Measurements from ENCODE around the gene LAMA3. TPM values are rescaled to one million over a fixed set of nuclear protein-coding genes. Genes with fewer than 3 reads are reported as not detected.

The LAMA3 gene
- polyA plus RNA-seq, 1 donor from 2014 or later: 3.4 TPM

DNA sequence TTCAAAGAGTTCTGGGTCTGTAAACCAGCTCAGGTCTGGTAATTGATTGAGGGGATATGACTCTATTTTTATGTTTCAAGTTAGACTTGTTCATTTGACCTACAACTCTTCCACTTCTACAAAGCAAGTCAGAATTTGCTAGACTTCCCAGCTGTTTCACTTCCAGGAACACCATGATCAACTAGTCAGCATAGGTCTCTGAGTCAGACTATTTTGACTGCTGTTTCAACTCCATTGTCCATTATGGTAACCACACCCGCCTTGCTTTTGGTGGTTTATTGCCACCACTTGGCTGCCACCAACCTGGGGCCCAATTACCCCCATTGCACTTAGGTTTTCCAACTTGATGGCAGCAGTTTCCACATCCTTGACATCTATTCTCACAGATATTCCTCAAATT is 116.6 kb downstream of the LAMA3 start:
- H3K27ac ChIP-seq (ENCODE audit: low read length): no peak overlapping the region
- H4K20me1 ChIP-seq (ENCODE audit: insufficient read depth): no peaks in the 10 kb centered on the region
- H3K36me3 ChIP-seq (ENCODE audit: insufficient read depth, low read length): no peaks in the 10 kb centered on the region
- no peak overlapping the region for H3K4me2 ChIP-seq (ENCODE audit: low read length)
- H3K9me3 ChIP-seq (ENCODE audit: low read length): no peaks in the 10 kb centered on the region
- H3K4me3 ChIP-seq (ENCODE audit: low read length): no peak overlapping the region
- no peaks in the 10 kb centered on the region for H3K27me3 ChIP-seq (ENCODE audit: insufficient read depth, low read depth, low read length)
- H3K9ac ChIP-seq (ENCODE audit: low read length): no peak overlapping the region
- no peak overlapping the region for H2AFZ ChIP-seq (ENCODE audit: low read depth, low read length)
- TF ChIP-seq EZH2 (IDR thresholded peaks at IDR 0.05; ENCODE audit: borderline replicate concordance, insufficient read depth, low read length, poor library complexity, severe bottlenecking) (no peak), SMC3 (conservative IDR thresholded peaks at IDR 0.05; ENCODE audit: poor library complexity) (no peak), RAD21 (conservative IDR thresholded peaks at IDR 0.05) (no peak), EP300 (conservative IDR thresholded peaks at IDR 0.05; ENCODE audit: poor library complexity, severe bottlenecking) (no peak), MXI1 (conservative IDR thresholded peaks at IDR 0.05; ENCODE audit: poor library complexity, severe bottlenecking) (no peak), TAF1 (IDR thresholded peaks at IDR 0.05; ENCODE audit: low read depth) (no peak), POLR2AphosphoS5 (IDR thresholded peaks at IDR 0.05) (no peak)
- TF ChIP-seq, protein P1, sequence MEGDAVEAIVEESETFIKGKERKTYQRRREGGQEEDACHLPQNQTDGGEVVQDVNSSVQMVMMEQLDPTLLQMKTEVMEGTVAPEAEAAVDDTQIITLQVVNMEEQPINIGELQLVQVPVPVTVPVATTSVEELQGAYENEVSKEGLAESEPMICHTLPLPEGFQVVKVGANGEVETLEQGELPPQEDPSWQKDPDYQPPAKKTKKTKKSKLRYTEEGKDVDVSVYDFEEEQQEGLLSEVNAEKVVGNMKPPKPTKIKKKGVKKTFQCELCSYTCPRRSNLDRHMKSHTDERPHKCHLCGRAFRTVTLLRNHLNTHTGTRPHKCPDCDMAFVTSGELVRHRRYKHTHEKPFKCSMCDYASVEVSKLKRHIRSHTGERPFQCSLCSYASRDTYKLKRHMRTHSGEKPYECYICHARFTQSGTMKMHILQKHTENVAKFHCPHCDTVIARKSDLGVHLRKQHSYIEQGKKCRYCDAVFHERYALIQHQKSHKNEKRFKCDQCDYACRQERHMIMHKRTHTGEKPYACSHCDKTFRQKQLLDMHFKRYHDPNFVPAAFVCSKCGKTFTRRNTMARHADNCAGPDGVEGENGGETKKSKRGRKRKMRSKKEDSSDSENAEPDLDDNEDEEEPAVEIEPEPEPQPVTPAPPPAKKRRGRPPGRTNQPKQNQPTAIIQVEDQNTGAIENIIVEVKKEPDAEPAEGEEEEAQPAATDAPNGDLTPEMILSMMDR (IDR thresholded peaks at IDR 0.05; ENCODE audit: poor library complexity, severe bottlenecking): no peak
- TF ChIP-seq, protein P2, sequence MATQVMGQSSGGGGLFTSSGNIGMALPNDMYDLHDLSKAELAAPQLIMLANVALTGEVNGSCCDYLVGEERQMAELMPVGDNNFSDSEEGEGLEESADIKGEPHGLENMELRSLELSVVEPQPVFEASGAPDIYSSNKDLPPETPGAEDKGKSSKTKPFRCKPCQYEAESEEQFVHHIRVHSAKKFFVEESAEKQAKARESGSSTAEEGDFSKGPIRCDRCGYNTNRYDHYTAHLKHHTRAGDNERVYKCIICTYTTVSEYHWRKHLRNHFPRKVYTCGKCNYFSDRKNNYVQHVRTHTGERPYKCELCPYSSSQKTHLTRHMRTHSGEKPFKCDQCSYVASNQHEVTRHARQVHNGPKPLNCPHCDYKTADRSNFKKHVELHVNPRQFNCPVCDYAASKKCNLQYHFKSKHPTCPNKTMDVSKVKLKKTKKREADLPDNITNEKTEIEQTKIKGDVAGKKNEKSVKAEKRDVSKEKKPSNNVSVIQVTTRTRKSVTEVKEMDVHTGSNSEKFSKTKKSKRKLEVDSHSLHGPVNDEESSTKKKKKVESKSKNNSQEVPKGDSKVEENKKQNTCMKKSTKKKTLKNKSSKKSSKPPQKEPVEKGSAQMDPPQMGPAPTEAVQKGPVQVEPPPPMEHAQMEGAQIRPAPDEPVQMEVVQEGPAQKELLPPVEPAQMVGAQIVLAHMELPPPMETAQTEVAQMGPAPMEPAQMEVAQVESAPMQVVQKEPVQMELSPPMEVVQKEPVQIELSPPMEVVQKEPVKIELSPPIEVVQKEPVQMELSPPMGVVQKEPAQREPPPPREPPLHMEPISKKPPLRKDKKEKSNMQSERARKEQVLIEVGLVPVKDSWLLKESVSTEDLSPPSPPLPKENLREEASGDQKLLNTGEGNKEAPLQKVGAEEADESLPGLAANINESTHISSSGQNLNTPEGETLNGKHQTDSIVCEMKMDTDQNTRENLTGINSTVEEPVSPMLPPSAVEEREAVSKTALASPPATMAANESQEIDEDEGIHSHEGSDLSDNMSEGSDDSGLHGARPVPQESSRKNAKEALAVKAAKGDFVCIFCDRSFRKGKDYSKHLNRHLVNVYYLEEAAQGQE (IDR thresholded peaks at IDR 0.05; ENCODE audit: borderline replicate concordance): no peak
- no peaks in the 10 kb centered on the region for H3K9me2 ChIP-seq (ENCODE audit: insufficient read depth, low read length)
- H3K79me2 ChIP-seq (replicated peaks; ENCODE audit: insufficient read depth, low read length): no peaks in the 10 kb centered on the region
- no peaks in the 10 kb centered on the region for H3F3A ChIP-seq (ENCODE audit: insufficient read depth, low read length, poor library complexity, severe bottlenecking)

DNA sequence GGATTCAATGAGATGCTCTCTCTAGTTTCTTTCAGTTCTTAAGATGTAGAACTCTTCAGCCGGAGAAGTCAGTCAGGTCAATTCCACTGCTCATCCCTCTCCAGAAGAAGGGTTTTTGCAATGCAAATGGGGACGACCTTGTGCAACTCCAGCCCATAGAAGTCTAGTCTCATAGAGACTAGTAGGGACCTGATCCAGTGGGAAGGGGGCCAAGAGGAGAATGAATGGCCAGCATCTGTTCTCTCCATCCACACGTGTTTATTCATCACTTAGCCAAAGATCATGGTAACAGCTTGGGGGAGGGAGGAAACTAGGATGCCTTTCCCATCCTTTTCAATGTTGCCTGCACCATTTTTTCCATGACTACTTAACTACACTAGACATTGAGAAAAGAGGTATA is 120.2 kb downstream of the LAMA3 start:
- H4K20me1 ChIP-seq (ENCODE audit: insufficient read depth): no peaks in the 10 kb centered on the region
- no peaks in the 10 kb centered on the region for H3K79me2 ChIP-seq (replicated peaks; ENCODE audit: insufficient read depth, low read length)
- H3K4me3 ChIP-seq (ENCODE audit: low read length): no peak overlapping the region
- no peaks in the 10 kb centered on the region for H3K9me2 ChIP-seq (ENCODE audit: insufficient read depth, low read length)
- H2AFZ ChIP-seq (ENCODE audit: low read depth, low read length): no peak overlapping the region
- no peak overlapping the region for H3K9ac ChIP-seq (ENCODE audit: low read length)
- no peaks in the 10 kb centered on the region for H3K36me3 ChIP-seq (ENCODE audit: insufficient read depth, low read length)
- no peak overlapping the region for H3K4me2 ChIP-seq (ENCODE audit: low read length)
- TF ChIP-seq, protein P2 (IDR thresholded peaks at IDR 0.05; ENCODE audit: borderline replicate concordance): no peak
- H3K9me3 ChIP-seq (ENCODE audit: low read length): no peaks in the 10 kb centered on the region
- no peaks in the 10 kb centered on the region for H3F3A ChIP-seq (ENCODE audit: insufficient read depth, low read length, poor library complexity, severe bottlenecking)
- no peaks in the 10 kb centered on the region for H3K27me3 ChIP-seq (ENCODE audit: insufficient read depth, low read depth, low read length)
- no peak overlapping the region for H3K27ac ChIP-seq (ENCODE audit: low read length)
